Left lung (tissue), 10 donors: ENCODE data around the gene EFEMP2. TPM values are rescaled to one million over a fixed set of nuclear protein-coding genes. Genes with fewer than 3 reads are reported as not detected.

Source experiments
- ATAC-seq: fragments of 200-7000 bp; cut with Tn5 transposase; one replicate; pipeline ENCODE4 v1.9.1; 2020; ENCODE audit warnings: moderate library complexity
- DNase-seq, 4 donors: peaks; one replicate each; pipeline ENCODE4 v3.0.0-alpha.2; 2013 to 2020
- H3K27ac ChIP-seq, 2 donors: fragments of 200-600 bp; sonication (generic) in 1 of 2; one replicate each; pipeline versions ENCODE4 v1.5.0 to v1.8.0; 2020 to 2021
- H3K27me3 ChIP-seq, 2 donors: fragments of 200-600 bp; sonication (generic) in 1 of 2; one replicate each; pipeline versions ENCODE4 v1.5.0 to v1.8.0; 2020 to 2021
- H3K36me3 ChIP-seq, 2 donors: fragments of 200-600 bp; sonication (generic) in 1 of 2; one replicate each; pipeline versions ENCODE4 v1.5.0 to v1.8.0; 2020 to 2021
- H3K4me1 ChIP-seq, 2 donors: fragments of 200-600 bp; one replicate each; pipeline ENCODE4 v1.8.0; 2021
- H3K4me3 ChIP-seq, 2 donors: fragments of 200-600 bp; sonication (generic) in 1 of 2; one replicate each; pipeline versions ENCODE4 v1.5.0 to v1.8.0; 2020 to 2021; ENCODE audit warnings: mild to moderate bottlenecking in 1 of 2
- H3K9me3 ChIP-seq, 2 donors: fragments of 200-600 bp; sonication (generic) in 1 of 2; one replicate each; pipeline versions ENCODE4 v1.5.0 to v1.8.0; 2020 to 2021
- intact Hi-C, 2 donors: fragments of 100-400 bp; cut with DNase I; formaldehyde crosslinking; loops; one replicate each; pipeline versions ENCODE4 v1.11.2 to v1.14.2; 2022
- polyA plus RNA-seq, 6 donors: library from polyadenylated mRNA; unstranded; fragments of 120-200 nt; gene quantifications; one replicate each; pipeline ENCODE4 v1.2.1, GENCODE V29; 2013; ENCODE audit not compliant: insufficient read length in 6 of 6
- total RNA-seq, 2 donors: library from RNA; stranded (reverse); fragmentation: NEBNext Ultra II Directional; extraction: Animal tissue kit (Norgen Biotek cat#: 25700); gene quantifications; one replicate each; pipeline ENCODE4 v1.2.1, GENCODE V29; 2021
- TF ChIP-seq, protein P1 (sequence below), 2 donors: fragments of 200-600 bp; sonication (generic) in 1 of 2; IDR thresholded peaks; one replicate each; pipeline versions ENCODE4 v1.5.0 to v1.8.0; 2021; ENCODE audit warnings: antibody characterized with exemption in 2 of 2
- donor health status: DM: no; HTN: yes; CAD: no.
- donor health status: DM: no; HTN: no; CAD: no.

Gene EFEMP2
- total and polyA plus RNA-seq, 8 donors, result 67.6 to 169 (median 144) TPM

- Histone ChIP-seq H3K27ac (no peak overlapping the region), H3K36me3 (peaks cover 0 to 49% of the 10 kb centered on the region in 2 donors), H3K9me3 (no peaks in the 10 kb centered on the region), H3K27me3 (no peaks in the 10 kb centered on the region), H3K4me3 (no peak overlapping the region), H3K4me1 (peaks cover 14 to 49% of the 10 kb centered on the region in 2 donors)
- peak in 1 of 4 donors; percentile 31 for DNase-seq
- intact Hi-C loops, result loop anchor here in 1 of 2 donors (10.0 kb wide), 1 partner anchor 100 kb away; no protein-coding TSS in a partner anchor
- TF ChIP-seq, protein P1, sequence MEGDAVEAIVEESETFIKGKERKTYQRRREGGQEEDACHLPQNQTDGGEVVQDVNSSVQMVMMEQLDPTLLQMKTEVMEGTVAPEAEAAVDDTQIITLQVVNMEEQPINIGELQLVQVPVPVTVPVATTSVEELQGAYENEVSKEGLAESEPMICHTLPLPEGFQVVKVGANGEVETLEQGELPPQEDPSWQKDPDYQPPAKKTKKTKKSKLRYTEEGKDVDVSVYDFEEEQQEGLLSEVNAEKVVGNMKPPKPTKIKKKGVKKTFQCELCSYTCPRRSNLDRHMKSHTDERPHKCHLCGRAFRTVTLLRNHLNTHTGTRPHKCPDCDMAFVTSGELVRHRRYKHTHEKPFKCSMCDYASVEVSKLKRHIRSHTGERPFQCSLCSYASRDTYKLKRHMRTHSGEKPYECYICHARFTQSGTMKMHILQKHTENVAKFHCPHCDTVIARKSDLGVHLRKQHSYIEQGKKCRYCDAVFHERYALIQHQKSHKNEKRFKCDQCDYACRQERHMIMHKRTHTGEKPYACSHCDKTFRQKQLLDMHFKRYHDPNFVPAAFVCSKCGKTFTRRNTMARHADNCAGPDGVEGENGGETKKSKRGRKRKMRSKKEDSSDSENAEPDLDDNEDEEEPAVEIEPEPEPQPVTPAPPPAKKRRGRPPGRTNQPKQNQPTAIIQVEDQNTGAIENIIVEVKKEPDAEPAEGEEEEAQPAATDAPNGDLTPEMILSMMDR (IDR thresholded peaks at IDR 0.05), result no peak
- ATAC-seq, result no peak
These were observed 12.6 kb upstream of the EFEMP2 start for GRCh38 chr11:65885231-65885630.

- peak in 3 of 4 donors; percentile 75 to 95 (median 82) for DNase-seq
These were observed 12.1 kb upstream of the EFEMP2 start for GRCh38 chr11:65884716-65885092.

GRCh38 chr11:65883786-65884715 is 11.5 kb upstream of the EFEMP2 start:
- peak in 1 of 4 donors; percentile 57 for DNase-seq
- TF ChIP-seq, protein P1 (IDR thresholded peaks at IDR 0.05), result no peak
- no peaks in the 10 kb centered on the region for H3K9me3 ChIP-seq
- H3K27ac ChIP-seq, result no peak overlapping the region
- ATAC-seq, result no peak
- intact Hi-C loops, result loop anchor here in 1 of 2 donors (10.0 kb wide), 1 partner anchor 101 kb away; no protein-coding TSS in a partner anchor
- H3K4me3 ChIP-seq, result no peak overlapping the region
- H3K4me1 ChIP-seq, result peaks cover 5 to 45% of the 10 kb centered on the region in 2 donors
- peaks cover 0 to 49% of the 10 kb centered on the region in 2 donors for H3K36me3 ChIP-seq
- H3K27me3 ChIP-seq, result no peaks in the 10 kb centered on the region

More at GRCh38 chr11:65884716-65885092, 12.1 kb upstream of the EFEMP2 start:
- H3K4me3 ChIP-seq, result no peak overlapping the region
- peaks cover 0 to 49% of the 10 kb centered on the region in 2 donors for H3K36me3 ChIP-seq
- H3K9me3 ChIP-seq, result no peaks in the 10 kb centered on the region
- TF ChIP-seq, protein P1 (IDR thresholded peaks at IDR 0.05), result peak; percentile 98 to 99
- intact Hi-C loops, result loop anchor here in 1 of 2 donors (10.0 kb wide), 1 partner anchor 100 kb away; no protein-coding TSS in a partner anchor
- no peaks in the 10 kb centered on the region for H3K27me3 ChIP-seq
- ATAC-seq, result peak; percentile 45
- H3K27ac ChIP-seq, result no peak overlapping the region
- H3K4me1 ChIP-seq, result peaks cover 9 to 48% of the 10 kb centered on the region in 2 donors

DNA sequence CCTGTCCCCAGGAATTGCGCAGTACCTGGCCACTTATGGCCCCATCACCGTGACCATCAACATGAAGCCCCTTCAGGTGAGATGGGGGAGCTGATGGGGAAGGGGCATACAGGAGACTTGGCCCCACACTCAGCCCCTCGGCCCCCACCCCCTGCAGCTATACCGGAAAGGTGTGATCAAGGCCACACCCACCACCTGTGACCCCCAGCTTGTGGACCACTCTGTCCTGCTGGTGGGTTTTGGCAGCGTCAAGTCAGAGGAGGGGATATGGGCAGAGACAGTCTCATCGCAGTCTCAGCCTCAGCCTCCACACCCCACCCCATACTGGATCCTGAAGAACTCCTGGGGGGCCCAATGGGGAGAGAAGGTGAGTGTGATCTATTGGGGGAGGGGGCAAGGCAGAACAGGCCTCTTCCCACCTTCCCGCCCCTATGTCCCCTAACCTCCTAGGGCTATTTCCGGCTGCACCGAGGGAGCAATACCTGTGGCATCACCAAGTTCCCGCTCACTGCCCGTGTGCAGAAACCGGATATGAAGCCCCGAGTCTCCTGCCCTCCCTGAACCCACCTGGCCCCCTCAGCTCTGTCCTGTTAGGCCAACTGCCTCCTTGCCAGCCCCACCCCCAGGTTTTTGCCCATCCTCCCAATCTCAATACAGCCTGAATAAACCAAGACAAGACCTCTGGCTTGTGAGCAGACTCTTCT is 10.6 kb upstream of the EFEMP2 start:
- Histone ChIP-seq H3K36me3 (peaks cover 0 to 49% of the 10 kb centered on the region in 2 donors), H3K4me3 (no peak overlapping the region)
- TF ChIP-seq, protein P1 (IDR thresholded peaks at IDR 0.05), result no peak

More for the DNA sequence above, 10.6 kb upstream of the EFEMP2 start:
- H3K27ac ChIP-seq, result no peak overlapping the region
- DNase-seq (peak in 1 of 4 donors; percentile 31), ATAC-seq (no peak)
- intact Hi-C loops, result loop anchor here in 1 of 2 donors (10.0 kb wide), 1 partner anchor 102 kb away; no protein-coding TSS in a partner anchor
- no peaks in the 10 kb centered on the region for H3K9me3 ChIP-seq
- H3K27me3 ChIP-seq, result no peaks in the 10 kb centered on the region
- peaks cover 5 to 39% of the 10 kb centered on the region in 2 donors for H3K4me1 ChIP-seq
